NCI-H748 treated with DMSO at 0.1 percent for 48 hours (cell line): ENCODE measurements around the gene PCDH12.
A peak's percentile ranks its signal among the peaks of the same experiment; 100 is the strongest.

Experiments used
- DNase-seq: peaks from one replicate; lab custom pipeline; 2025; lab: John Stamatoyannopoulos, UW

PCDH12 gene

DNA sequence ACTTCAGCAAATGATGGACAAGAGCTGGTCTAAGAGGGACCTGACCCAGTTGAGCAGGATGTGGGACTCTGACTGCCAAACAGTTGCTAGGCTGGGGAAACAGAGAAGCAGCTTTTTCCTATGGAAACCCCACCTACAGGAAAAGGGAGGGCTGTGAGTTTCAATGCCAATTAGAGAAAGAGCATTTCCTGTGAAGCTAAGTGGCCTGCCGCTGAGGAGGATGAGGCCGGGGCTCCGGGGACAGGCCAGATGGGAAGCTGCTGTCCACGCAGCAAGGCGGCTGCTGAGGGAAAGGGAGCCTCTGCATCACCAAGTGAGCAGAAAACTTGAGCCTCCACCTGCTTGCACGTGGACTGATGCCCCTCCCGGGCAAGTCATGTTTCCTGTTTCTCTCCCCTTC is at the start of gene PCDH12:
Gene PCDH12, minus strand, starts transcription at position 90 of the 400 bp plus-strand sequence. CDS start 351 bp downstream, outside the sequence.
- DNase-seq = peak; percentile 3

DNA sequence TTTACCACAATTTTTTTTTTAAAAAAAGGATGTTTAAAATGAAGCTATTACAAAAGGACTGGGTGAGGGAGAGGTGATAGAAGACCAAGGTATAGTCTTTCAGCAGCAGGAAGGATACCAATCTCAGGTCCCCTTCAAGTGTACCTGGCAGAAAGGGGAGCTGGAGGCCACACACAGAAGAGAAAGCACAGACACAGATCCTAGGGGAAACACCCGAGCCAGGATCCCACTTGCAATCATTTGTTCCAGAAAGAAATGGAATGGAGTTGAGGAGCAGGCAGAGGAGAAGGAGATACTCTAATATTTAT is 49.2 kb upstream of the PCDH12 start:
- DNase-seq = no peak

DNA sequence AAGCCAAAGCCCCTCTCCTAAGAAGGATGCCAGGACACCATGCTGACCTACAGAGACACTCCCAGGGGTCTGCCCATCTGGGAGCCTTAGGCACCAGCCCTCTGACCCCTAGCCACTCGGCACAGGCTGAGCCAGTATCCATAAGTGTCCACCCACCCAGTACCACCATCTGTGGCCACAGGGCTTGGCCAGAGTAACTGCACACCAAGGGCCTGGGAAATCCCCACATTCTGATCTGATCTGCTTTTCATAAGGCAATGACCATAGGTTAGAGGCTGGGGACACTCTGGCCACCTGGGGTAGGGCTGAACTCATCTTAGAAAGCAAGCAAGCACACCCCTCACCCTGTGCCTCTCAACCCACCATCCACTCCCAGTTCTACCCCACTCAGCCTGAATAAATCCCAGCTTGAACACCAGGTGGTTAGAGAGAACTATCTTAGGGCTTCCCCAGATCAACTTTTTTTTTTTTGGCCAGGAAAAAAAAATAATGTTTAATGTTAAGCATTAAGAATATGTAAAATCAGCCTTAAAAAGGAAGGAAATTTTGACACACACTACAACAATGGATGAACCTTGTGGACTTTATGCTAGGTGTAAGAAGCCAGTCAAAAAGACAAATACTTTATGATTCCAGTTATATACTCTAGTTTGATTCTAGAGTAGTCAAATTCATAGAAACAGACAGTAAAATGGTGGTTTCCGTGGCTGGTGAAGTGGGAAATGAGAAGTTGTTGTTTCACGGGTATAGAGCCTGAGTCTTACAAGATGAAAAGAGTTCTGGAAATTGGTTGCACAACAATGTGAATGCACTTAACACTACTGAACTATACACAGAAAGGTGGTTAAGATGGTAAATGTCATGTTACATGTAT is 48.6 kb upstream of the PCDH12 start:
- DNase-seq = no peak

DNA sequence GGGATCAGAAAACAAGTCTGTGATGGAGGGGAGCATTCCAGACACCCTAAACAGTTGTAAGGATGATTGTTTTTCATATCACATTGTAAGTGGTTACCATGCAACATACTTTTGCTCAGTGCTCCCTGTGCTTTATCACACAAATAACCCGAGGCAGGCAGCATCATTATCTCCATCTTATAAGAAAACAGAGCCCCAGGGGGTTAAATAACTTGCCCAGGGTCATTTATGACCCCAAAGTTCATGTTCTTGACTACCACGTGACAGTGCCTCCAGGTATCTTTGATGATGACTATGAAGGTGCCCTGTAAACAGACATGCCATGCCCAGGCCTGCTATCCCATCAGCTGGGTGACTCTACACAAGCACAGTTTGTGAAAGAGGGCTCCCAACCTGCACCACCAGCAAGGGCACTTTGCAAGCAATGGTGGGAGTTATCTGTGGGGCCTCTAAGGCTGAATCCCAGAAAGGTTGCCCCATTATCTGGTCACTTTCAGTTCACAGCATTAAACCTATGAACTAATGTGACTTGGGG is 45.3 kb upstream of the PCDH12 start:
- no peak for DNase-seq

- no peak for DNase-seq
Measured at GRCh38 chr5:142000704-142001484, 42.9 kb upstream of the PCDH12 start.

- no peak for DNase-seq
Measured at GRCh38 chr5:142000173-142000572, 42.2 kb upstream of the PCDH12 start.

DNA sequence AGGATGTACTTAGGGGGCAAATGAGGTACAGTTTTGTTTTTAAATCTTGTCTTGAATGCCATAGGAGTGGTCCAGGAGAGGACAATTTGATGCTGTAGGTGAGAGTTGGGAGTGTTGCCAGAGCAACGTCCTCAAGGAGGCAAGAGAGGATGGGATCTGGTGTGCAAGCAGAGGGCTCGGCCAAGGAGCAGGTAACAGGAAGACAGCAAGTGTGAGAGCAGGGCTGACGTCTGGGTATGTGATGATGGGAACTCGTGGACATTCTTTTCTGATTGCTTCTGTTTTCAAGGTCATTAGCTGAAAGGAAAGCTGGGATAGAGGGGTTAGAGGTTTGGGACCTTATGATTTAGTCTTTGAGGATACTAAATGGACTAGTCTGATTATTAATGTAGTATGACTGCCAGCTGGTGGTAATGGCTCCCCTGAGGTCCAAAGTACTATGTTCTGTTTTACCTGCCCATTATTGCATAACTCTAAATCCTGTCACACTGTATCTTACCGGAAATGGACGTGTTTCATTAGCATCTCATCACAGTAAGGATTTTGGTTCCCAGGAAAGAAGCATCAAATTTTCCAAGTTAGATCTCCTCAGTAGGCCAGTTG is 39.5 kb upstream of the PCDH12 start:
- DNase-seq = no peak

DNA sequence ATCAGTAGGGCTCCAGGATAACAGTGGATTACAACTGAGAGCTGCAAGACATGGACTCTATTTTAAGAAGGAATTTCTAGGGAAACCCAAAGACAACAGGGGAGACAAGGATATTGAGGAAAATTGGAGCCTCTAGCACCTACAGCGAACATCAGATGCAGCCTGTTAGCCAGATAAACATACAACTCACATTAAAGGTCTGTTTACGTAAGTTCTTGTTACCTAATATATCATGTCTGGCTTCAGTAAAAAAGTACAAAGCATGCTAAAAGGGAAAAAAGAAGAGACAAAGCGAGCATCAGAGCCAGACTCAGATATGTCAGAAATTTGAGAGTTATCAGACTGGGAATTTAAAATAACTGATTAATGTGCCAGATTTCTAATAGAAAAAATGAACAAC is 37.7 kb upstream of the PCDH12 start:
- no peak for DNase-seq

DNA sequence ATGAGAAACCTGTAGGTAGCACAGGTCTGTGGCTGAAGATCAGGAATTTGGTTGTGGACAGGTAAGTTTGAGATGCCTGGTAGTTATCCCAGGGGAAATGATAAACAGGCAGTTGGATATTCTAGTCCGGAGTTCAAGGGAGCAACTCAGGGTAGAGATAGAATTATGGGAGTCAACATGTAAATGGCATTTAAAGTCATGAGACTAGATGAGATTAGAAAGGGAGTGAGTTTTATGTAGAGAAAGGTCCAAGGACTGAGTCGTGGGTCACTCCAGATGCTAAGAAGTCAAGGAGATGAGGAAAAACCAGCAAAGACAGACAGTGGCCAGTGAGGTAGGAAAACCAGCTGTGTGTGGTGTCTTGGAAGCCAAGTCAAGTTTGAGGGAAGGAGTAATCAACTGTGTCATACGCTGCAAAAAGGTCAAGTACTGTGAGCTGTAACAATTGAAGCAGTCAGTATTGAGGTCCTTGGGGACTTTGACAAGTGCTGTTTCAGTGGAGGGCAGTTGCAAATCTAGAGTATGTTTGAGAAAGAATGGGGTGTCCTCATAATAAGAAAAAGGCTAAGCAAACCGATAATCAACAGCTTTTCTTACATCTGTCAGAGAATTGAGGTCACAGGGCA is 36.6 kb upstream of the PCDH12 start:
- DNase-seq = no peak

DNA sequence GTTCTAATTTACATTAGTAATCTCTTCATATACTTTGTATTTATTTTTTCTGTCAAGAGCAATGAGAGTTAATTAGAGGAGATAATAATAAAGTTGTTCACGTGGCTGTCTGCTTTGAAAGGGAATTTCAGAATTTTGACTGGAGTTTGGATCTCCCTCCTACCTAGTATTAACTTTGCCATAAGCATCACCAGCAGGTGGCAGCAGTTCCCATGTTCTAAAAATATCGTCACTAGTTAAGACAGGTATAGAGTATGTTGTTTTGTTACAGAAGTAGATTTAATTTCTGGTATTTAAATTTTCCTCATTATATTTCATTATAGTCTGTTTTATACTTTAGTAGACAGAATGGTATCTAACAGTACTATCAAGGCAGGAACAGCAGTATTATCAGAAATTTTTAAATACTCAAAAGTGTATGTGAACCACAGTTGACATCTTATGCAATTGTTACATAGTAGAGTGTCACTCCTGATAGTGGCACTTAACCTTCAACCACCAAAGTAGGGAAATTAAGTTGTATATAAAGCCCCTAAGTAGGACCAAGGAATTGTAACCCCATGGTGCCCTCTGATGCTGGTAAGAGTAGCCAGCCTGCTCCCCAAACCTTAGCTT is 34.5 kb upstream of the PCDH12 start:
- peak; percentile 48 for DNase-seq

GRCh38 chr5:141989720-141990119 is 31.7 kb upstream of the PCDH12 start:
- DNase-seq = no peak

GRCh38 chr5:141986072-141986471 is 28.1 kb upstream of the PCDH12 start:
- DNase-seq = no peak

GRCh38 chr5:141982626-141983025 is 24.6 kb upstream of the PCDH12 start:
- DNase-seq = no peak

DNA sequence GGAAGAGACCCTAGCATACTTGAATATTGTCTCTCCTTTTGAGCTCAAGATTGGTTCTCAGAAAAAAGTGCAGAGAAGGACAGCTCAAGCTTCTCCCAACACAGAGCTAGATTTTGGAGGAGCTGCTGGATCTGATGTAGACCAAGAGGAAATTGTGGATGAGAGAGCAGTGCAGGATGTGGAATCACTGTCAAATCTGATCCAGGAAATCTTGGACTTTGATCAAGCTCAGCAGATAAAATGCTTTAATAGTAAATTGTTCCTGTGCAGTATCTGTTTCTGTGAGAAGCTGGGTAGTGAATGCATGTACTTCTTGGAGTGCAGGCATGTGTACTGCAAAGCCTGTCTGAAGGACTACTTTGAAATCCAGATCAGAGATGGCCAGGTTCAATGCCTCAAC is 20.4 kb upstream of the PCDH12 start:
- DNase-seq = no peak

GRCh38 chr5:141976176-141976575 is 18.2 kb upstream of the PCDH12 start:
- no peak for DNase-seq

- DNase-seq = no peak
Measured at GRCh38 chr5:141973871-141974595, 16.0 kb upstream of the PCDH12 start.

- no peak for DNase-seq
Measured at GRCh38 chr5:141969783-141970771, 12.1 kb upstream of the PCDH12 start.

DNA sequence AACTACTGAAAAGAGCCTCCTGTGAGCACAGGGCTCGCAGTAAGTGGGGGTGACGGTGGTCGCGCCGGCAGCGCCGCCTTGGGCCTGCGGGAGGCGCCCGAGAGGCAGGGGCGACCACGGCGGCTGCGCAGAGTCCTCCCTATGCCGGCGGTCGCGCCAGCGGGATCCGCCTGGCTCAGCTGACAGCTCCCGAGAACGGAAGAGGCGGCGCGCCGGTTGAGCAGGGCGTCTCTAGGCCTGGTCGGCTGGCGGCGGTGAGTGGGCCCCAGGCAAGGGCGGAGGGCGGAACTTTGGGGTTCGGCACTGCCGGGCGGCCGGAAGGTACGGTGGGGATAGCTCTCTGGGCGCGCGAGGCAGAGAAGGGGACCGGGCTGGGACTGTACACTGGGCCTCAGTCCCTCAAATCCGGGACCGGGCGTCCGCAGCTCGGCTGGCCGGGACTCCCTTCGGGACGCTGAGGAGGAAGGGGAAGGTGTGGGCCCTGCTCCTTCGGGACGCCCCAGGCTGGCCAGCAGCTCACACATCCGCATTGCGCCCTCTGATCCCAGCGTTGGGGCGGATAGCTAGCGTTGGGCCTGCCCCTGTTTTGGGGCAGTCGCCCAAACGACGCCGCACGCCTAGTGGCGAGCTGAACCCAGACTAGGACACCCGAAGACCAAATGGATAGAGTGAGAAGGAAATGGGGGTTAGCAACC is 11.1 kb upstream of the PCDH12 start, which contains the start of gene RNF14:
Gene RNF14, plus strand, starts transcription at position 192 of the 695 bp plus-strand sequence. CDS start 4,484 bp downstream, outside the sequence.
- peak; percentile 68 for DNase-seq

DNA sequence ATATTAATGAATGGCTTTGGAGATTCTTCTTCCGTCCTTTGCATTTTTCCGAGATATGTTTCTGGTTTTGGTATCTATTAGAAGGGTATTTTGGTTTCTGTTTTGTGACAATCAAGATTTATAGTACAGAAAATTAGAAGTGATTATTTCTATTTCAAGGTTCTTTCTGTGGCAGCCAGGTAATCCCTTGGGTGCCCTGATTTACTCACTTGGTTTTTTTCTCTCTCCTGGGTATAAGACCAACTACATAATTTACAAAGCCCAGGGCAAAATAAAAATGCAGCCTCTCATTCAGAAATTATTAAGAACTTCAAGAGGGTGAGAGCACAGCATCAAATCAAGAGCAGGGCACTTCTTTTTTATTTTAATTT is 8.9 kb upstream of the PCDH12 start:
- no peak for DNase-seq
